Transverse colon (tissue), 4 donors: Measurements from ENCODE around the gene CHMP3. TPM values are rescaled to one million over a fixed set of nuclear protein-coding genes. Genes with fewer than 3 reads are reported as not detected.

Experiments
- DNase-seq: peaks from one replicate; pipeline ENCODE4 v3.0.0-alpha.2; 2019
- H3K27ac ChIP-seq, 4 donors: fragments of 200-600 bp; sonication (generic); 2 replicates each; pipeline ENCODE4 v1.5.1; 2016 to 2018; ENCODE audit warnings: inconsistent platforms in 4 of 4
- H3K27me3 ChIP-seq: fragments of 200-600 bp; sonication (generic); 2 replicates; pipeline ENCODE4 v1.5.1; 2017; ENCODE audit warnings: inconsistent platforms
- H3K36me3 ChIP-seq, 4 donors: fragments of 200-600 bp; sonication (generic); 2 replicates each; pipeline ENCODE4 v1.5.1; 2017 to 2019; ENCODE audit warnings: inconsistent platforms in 4 of 4
- H3K4me1 ChIP-seq, 4 donors: fragments of 200-600 bp; sonication (generic); 2 replicates each; pipeline ENCODE4 v1.5.1; 2017 to 2020; ENCODE audit warnings: inconsistent platforms in 4 of 4
- H3K4me3 ChIP-seq, 4 donors: fragments of 200-600 bp; sonication (generic); 1 replicate in 1 of 4; 2 replicates in 3 of 4; pipeline versions ENCODE4 v1.5.1 to v1.6.1; 2017 to 2019; ENCODE audit warnings: inconsistent platforms in 4 of 4
- H3K9me3 ChIP-seq, 2 donors: fragments of 200-600 bp; sonication (generic); 2 replicates each; pipeline ENCODE4 v1.5.1; 2017 to 2019; ENCODE audit warnings: inconsistent platforms in 2 of 2
- EP300 ChIP-seq: sonication (generic); formaldehyde crosslinking; IDR thresholded peaks from one replicate; pipeline ENCODE4 v1.6.1; 2017; ENCODE audit warnings: antibody characterized with exemption, low read depth
- POLR2A ChIP-seq: fragments of 450-650 bp; IDR thresholded peaks from one replicate; pipeline ENCODE4 v1.6.1; 2016; ENCODE audit warnings: antibody characterized with exemption, mild to moderate bottlenecking, moderate library complexity
- POLR2AphosphoS5 ChIP-seq, 3 donors: sonication (generic); formaldehyde crosslinking; IDR thresholded peaks; one replicate each; pipeline ENCODE4 v1.6.1; 2016; ENCODE audit warnings: antibody characterized with exemption in 3 of 3
- WGBS, 2 donors: methylation state at CpG; one replicate each; pipeline ENCODE4 v1.1.5; 2018; ENCODE audit warnings: low coverage in 1 of 2; 5-methylcytosine and 5-hydroxymethylcytosine counted together
- in situ Hi-C, 4 donors: fragments of 200-750 bp; cut with MboI; loops; one replicate each; pipeline versions ENCODE4 v1.15.0 to v1.15.1; 2017; ENCODE audit warnings: low sequenced_read_pairs in 3 of 4, low pct_ligation_motif_present in 1 of 4, low pct_unique_long_range_greater_than_20kb in 1 of 4
- intact Hi-C: fragments of 100-400 bp; cut with DNase I; formaldehyde crosslinking; loops from one replicate; pipeline ENCODE4 v1.15.1; 2023; ENCODE audit warnings: low total_unique reads
- total RNA-seq, 4 donors: library from RNA; depleted of rRNA; stranded (reverse); fragments of >200 nt; gene quantifications; one replicate each; pipeline ENCODE4 v1.1.0, GENCODE V29; 2016
- TF ChIP-seq, protein P1 (sequence below), 5 experiments: fragments of 200-600 bp in 3 of 5; fragments of 450-650 bp in 2 of 5; sonication (generic) in 3 of 5; IDR thresholded peaks; 1 replicate in 2 of 5; 2 replicates in 3 of 5; pipeline ENCODE4 v1.5.1; 2016 to 2017; ENCODE audit warnings: antibody characterized with exemption in 5 of 5, inconsistent platforms in 3 of 5, mild to moderate bottlenecking in 2 of 5, moderate library complexity in 1 of 5

CHMP3 gene
- total RNA-seq, 4 donors from 2014 or later, result 83.8 to 200 (median 101) TPM

DNA sequence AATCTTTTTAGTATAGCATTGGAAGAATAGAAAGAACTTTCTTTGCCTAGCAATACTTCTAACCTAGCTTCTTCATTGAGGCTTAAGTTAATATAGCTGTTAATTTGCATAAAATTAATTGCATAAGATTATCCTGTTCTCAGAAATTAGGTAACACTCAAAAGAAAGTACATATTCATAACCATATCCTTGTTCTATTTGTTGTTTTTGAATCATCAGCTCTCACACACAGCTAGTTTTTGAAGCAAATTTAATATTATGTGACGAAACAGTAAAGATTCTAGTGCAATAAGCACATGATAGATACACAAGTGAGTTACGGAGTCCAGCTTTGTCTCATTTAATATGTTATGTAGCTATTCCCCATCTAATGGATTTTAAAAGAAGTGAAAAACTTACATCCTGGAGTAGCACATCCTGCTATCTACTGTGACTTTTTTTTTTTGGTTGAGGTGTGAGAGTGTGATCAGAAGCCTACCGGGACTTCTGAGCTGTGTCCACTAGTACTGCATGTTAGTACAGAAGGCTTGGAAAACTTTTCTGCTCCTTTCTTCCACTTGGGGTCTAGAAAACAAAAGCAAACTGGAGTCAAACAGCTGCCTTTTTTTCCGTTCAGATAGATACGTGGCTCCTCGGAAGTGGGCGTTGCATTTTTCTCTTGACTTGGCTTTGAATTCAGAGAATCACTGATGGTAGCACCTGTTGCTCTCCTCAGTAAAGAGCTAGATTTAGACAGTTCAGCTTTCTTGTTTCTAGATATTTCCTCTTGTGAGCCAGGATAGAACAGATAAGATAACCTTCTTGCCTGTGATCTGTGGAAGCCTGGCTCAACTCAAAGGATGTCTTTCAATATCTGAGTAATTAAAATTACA is 94.8 kb downstream of the CHMP3 start:
- Histone ChIP-seq H3K9me3 (no peaks in the 10 kb centered on the region), H3K36me3 (peaks cover 0 to 82% (median 32%) of the 10 kb centered on the region in 4 donors), H3K27ac (no peak overlapping the region), H3K4me3 (no peak overlapping the region), H3K27me3 (no peaks in the 10 kb centered on the region), H3K4me1 (peaks cover 0 to 22% (median 2%) of the 10 kb centered on the region in 4 donors)
- intact Hi-C loops (no loop called here), in situ Hi-C loops (no loop called here)
- WGBS, 2 donors, result 75 to 90% methylated on average over 7 of the region's 7 CpGs
- no peak for TF ChIP-seq POLR2AphosphoS5 (IDR thresholded peaks at IDR 0.05)
- TF ChIP-seq POLR2A, result no peak
- TF ChIP-seq, protein P1, sequence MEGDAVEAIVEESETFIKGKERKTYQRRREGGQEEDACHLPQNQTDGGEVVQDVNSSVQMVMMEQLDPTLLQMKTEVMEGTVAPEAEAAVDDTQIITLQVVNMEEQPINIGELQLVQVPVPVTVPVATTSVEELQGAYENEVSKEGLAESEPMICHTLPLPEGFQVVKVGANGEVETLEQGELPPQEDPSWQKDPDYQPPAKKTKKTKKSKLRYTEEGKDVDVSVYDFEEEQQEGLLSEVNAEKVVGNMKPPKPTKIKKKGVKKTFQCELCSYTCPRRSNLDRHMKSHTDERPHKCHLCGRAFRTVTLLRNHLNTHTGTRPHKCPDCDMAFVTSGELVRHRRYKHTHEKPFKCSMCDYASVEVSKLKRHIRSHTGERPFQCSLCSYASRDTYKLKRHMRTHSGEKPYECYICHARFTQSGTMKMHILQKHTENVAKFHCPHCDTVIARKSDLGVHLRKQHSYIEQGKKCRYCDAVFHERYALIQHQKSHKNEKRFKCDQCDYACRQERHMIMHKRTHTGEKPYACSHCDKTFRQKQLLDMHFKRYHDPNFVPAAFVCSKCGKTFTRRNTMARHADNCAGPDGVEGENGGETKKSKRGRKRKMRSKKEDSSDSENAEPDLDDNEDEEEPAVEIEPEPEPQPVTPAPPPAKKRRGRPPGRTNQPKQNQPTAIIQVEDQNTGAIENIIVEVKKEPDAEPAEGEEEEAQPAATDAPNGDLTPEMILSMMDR (IDR thresholded peaks at IDR 0.05), result no peak
- TF ChIP-seq EP300, result no peak
- DNase-seq, result no peak

DNA sequence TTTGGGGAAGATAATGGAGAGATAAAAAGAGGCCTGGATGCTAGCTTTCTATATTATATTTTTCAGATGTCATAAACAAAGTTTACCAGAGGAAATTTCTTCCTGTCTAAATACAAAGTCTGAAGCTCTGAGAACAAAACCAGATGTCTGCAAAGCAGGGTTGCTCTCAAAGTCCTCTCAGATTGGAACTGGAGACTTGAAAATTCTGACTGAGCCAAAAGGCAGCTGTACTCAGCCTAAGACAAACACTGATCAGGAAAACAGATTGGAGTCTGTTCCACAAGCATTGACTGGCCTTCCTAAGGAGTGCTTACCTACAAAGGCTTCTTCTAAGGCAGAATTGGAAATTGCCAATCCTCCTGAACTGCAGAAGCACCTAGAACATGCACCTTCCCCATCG is 96.9 kb downstream of the CHMP3 start:
- 93 to 100% methylated on average over 1 of the region's 1 CpG for WGBS, 2 donors
- Histone ChIP-seq H3K4me3 (no peak overlapping the region), H3K36me3 (peaks cover 0 to 83% (median 33%) of the 10 kb centered on the region in 4 donors), H3K27me3 (no peaks in the 10 kb centered on the region), H3K27ac (peak overlapping the region in 1 of 4 donors; percentile 47), H3K4me1 (peaks cover 0 to 22% (median 2%) of the 10 kb centered on the region in 4 donors), H3K9me3 (no peaks in the 10 kb centered on the region)
- intact Hi-C loops, result no loop called here
- in situ Hi-C loops, result no loop called here
- no peak for TF ChIP-seq POLR2A
- TF ChIP-seq, protein P1 (IDR thresholded peaks at IDR 0.05), result no peak
- no peak for DNase-seq

DNA sequence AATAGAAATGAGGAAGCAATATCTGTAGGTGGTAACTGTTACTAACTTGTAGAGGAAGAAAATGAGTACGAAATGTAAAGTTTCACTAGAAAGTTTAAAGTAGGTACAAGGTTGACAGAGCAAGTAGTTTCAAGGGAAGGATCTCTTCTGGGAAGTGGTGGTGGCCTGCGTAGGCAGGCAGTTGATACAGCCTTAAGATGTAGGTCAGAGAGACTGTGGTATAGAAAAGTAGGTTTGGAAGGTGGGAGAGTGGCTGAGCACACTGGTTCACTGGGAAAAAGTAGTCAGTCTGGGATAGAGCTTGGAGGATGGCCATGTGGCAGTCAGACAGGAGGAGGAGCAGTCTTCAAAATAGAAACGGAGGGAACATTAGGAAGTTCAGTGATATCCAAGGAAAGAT is 98.6 kb downstream of the CHMP3 start:
- Histone ChIP-seq H3K4me3 (no peak overlapping the region), H3K4me1 (peaks cover 0 to 22% (median 2%) of the 10 kb centered on the region in 4 donors), H3K36me3 (peaks cover 0 to 85% (median 36%) of the 10 kb centered on the region in 4 donors), H3K9me3 (no peaks in the 10 kb centered on the region), H3K27me3 (no peaks in the 10 kb centered on the region), H3K27ac (peak overlapping the region in 2 of 4 donors; percentile 7 to 52)
- in situ Hi-C loops (no loop called here), intact Hi-C loops (no loop called here)
- DNase-seq, result no peak
- TF ChIP-seq POLR2AphosphoS5 (IDR thresholded peaks at IDR 0.05), result no peak
- no peak for TF ChIP-seq POLR2A
- no peak for TF ChIP-seq EP300
- TF ChIP-seq, protein P1 (IDR thresholded peaks at IDR 0.05), result no peak
- 72 to 82% methylated on average over 3 of the region's 3 CpGs for WGBS, 2 donors

DNA sequence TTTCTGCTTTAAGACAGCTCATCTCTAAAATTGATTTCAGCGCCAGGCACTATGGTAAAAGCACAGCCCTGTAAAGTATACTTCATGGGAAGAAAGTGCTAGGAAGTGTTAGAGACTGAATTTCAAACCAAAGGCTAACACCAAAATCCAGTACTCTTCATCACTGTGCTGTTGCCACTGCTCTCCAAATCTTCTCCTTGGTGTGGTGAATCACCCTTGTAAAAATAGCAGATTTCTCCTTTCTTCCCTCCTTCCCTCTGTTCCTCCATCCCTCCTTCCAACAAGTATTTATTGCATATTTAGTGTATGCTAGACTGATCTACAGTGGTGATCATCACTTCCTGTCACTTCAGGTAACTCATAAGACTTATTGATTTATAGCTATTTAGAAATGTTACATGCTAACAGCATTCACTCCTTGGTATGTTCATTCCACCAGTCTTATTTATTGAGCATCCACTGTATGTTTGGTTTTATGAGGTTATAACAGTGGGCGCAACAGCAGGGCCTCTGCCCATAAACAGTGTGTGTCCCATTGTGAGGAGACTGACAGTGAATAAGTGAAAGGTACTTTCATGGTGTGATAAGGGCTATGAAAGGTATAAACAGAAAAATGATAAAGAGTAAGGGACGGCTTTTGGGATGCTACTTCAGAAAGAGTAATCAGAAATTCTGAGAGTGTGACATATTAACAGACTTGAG is 102.0 kb downstream of the CHMP3 start:
- Histone ChIP-seq H3K27ac (no peak overlapping the region), H3K36me3 (peaks cover 0 to 91% (median 35%) of the 10 kb centered on the region in 4 donors), H3K4me3 (no peak overlapping the region), H3K27me3 (no peaks in the 10 kb centered on the region), H3K9me3 (no peaks in the 10 kb centered on the region), H3K4me1 (peaks cover 0 to 16% (median 0%) of the 10 kb centered on the region in 4 donors)
- 81 to 98% methylated on average over 2 to 3 of the region's 3 CpGs for WGBS, 2 donors
- no peak for DNase-seq
- intact Hi-C loops (no loop called here), in situ Hi-C loops (no loop called here)
- TF ChIP-seq POLR2A (no peak), EP300 (no peak), POLR2AphosphoS5 (IDR thresholded peaks at IDR 0.05) (no peak)
- TF ChIP-seq, protein P1 (IDR thresholded peaks at IDR 0.05), result no peak
